Endodermal cell (in vitro differentiated cells): ENCODE data around the gene PSMG3. TPM values are rescaled to one million over a fixed set of nuclear protein-coding genes. Genes with fewer than 3 reads are reported as not detected.
A peak's percentile ranks its signal among the peaks of the same experiment; 100 is the strongest.

ENCODE experiments used
- DNase-seq: peaks from one replicate; pipeline ENCODE4 v3.0.0-alpha.2; 2017
- H3K27ac ChIP-seq: 2 replicates; pipeline ENCODE4 v1.5.1; 2013; ENCODE audit warnings: mild to moderate bottlenecking, low read depth, low read length, moderate library complexity
- H3K27me3 ChIP-seq: 2 replicates; pipeline ENCODE4 v1.6.1; 2013; ENCODE audit warnings: mild to moderate bottlenecking, low read length, moderate library complexity; ENCODE audit not compliant: insufficient read depth, control insufficient read depth, poor library complexity, severe bottlenecking
- H3K36me3 ChIP-seq: 2 replicates; pipeline ENCODE4 v1.7.0; 2013; ENCODE audit warnings: mild to moderate bottlenecking, low read length, moderate library complexity; ENCODE audit not compliant: control insufficient read depth, insufficient read depth
- H3K4me1 ChIP-seq: one replicate; pipeline ENCODE4 v1.7.0; 2013; ENCODE audit warnings: low read length; ENCODE audit not compliant: control insufficient read depth, insufficient read depth
- H3K4me3 ChIP-seq: 2 replicates; pipeline ENCODE4 v1.5.1; 2013; ENCODE audit warnings: mild to moderate bottlenecking, low read length, moderate library complexity
- H3K9ac ChIP-seq: 2 replicates; pipeline ENCODE4 v1.6.1; 2013; ENCODE audit warnings: mild to moderate bottlenecking, low read length, moderate library complexity; ENCODE audit not compliant: poor library complexity, severe bottlenecking; ENCODE audit errors: extremely low read depth
- H3K9me3 ChIP-seq: 2 replicates; pipeline ENCODE4 v1.6.1; 2013; ENCODE audit warnings: mild to moderate bottlenecking, low read length, moderate library complexity; ENCODE audit not compliant: control insufficient read depth
- H3K27ac Mint-ChIP-seq: 2 replicates; pipeline ENCODE4 v1.8.0; 2020; ENCODE audit warnings: mixed read lengths
- H3K27me3 Mint-ChIP-seq: 2 replicates; pipeline ENCODE4 v1.8.0; 2021; ENCODE audit warnings: mild to moderate bottlenecking, mixed read lengths; ENCODE audit not compliant: insufficient read depth
- H3K36me3 Mint-ChIP-seq: 2 replicates; pipeline ENCODE4 v1.8.0; 2020; ENCODE audit warnings: low read depth, mixed read lengths
- H3K4me1 Mint-ChIP-seq: 2 replicates; pipeline ENCODE4 v1.8.0; 2020; ENCODE audit warnings: mixed read lengths
- H3K4me3 Mint-ChIP-seq: 2 replicates; pipeline ENCODE4 v1.8.0; 2020; ENCODE audit warnings: mild to moderate bottlenecking, moderate library complexity, mixed read lengths
- H3K9me3 Mint-ChIP-seq: 2 replicates; pipeline ENCODE4 v1.8.0; 2020; ENCODE audit warnings: mild to moderate bottlenecking, mixed read lengths
- CTCF ChIP-seq: fragments of 200-600 bp; sonication (generic); conservative IDR thresholded peaks from 2 replicates; pipeline ENCODE4 v1.5.0; 2021; ENCODE audit warnings: antibody characterized with exemption, mild to moderate bottlenecking
- WGBS, 2 experiments: methylation state at CpG; one replicate each; pipeline versions ENCODE4 v1.1.5 to v1.1.7; 2013; ENCODE audit warnings: missing lambda C conversion rate in 2 of 2, mixed read lengths in 1 of 2; ENCODE audit not compliant: insufficient coverage in 1 of 2, insufficient read length in 1 of 2; 5-methylcytosine and 5-hydroxymethylcytosine counted together
- total RNA-seq, 2 donors: library from RNA; stranded (reverse); fragmentation: NEBNext Ultra II Directional in 1 of 2; extraction: Animal tissue kit (Norgen Biotek cat#: 25700) in 1 of 2; gene quantifications; 2 replicates in 1 of 2; 3 replicates in 1 of 2; pipeline ENCODE4 v1.2.1, GENCODE V29; 2021

The PSMG3 gene
- total RNA-seq, 2 donors from 2014 or later = 30.1 to 44.3 TPM

GRCh38 chr7:1599640-1600395, 30.0 kb upstream of the PSMG3 start:
- no peak for TF ChIP-seq CTCF
- no peaks in the 10 kb centered on the region for H3K36me3 Mint-ChIP-seq
- no peak overlapping the region for H3K4me3 Mint-ChIP-seq

GRCh38 chr7:1598961-1599639, 29.3 kb upstream of the PSMG3 start:
- Mint-ChIP-seq H3K27ac (no peak overlapping the region), H3K4me1 (no peaks in the 10 kb centered on the region), H3K36me3 (no peaks in the 10 kb centered on the region), H3K27me3 (peaks cover 2% of the 10 kb centered on the region), H3K4me3 (no peak overlapping the region), H3K9me3 (peaks cover 4% of the 10 kb centered on the region)
- no peak overlapping the region for H3K27ac ChIP-seq
- H3K9ac ChIP-seq = no peak overlapping the region
- H3K4me3 ChIP-seq = no peak overlapping the region
- no peak for DNase-seq
- H3K27me3 ChIP-seq = no peaks in the 10 kb centered on the region
- H3K9me3 ChIP-seq = no peaks in the 10 kb centered on the region
- WGBS, 2 experiments = 88 to 95% methylated on average over 8 to 12 of the region's 12 CpGs
- H3K4me1 ChIP-seq = no peaks in the 10 kb centered on the region
- TF ChIP-seq CTCF = no peak
- no peaks in the 10 kb centered on the region for H3K36me3 ChIP-seq

More at GRCh38 chr7:1599640-1600395, 30.0 kb upstream of the PSMG3 start:
- Mint-ChIP-seq H3K9me3 (peaks cover 4% of the 10 kb centered on the region), H3K27me3 (peaks cover 2% of the 10 kb centered on the region), H3K4me1 (no peaks in the 10 kb centered on the region), H3K27ac (no peak overlapping the region)
- no peak overlapping the region for H3K9ac ChIP-seq
- no peaks in the 10 kb centered on the region for H3K4me1 ChIP-seq
- no peak overlapping the region for H3K4me3 ChIP-seq
- H3K9me3 ChIP-seq = no peaks in the 10 kb centered on the region
- DNase-seq = no peak
- H3K36me3 ChIP-seq = no peaks in the 10 kb centered on the region
- no peak overlapping the region for H3K27ac ChIP-seq
- H3K27me3 ChIP-seq = no peaks in the 10 kb centered on the region
- WGBS, 2 experiments = 91 to 94% methylated on average over 28 to 29 of the region's 29 CpGs

- H3K4me3 ChIP-seq = no peak overlapping the region
- Mint-ChIP-seq H3K4me3 (no peak overlapping the region), H3K27me3 (peaks cover 2% of the 10 kb centered on the region), H3K9me3 (peaks cover 4% of the 10 kb centered on the region), H3K36me3 (no peaks in the 10 kb centered on the region), H3K4me1 (no peaks in the 10 kb centered on the region), H3K27ac (no peak overlapping the region)
- no peak for TF ChIP-seq CTCF
- H3K27ac ChIP-seq = no peak overlapping the region
- DNase-seq = peak; percentile 38
- no peaks in the 10 kb centered on the region for H3K36me3 ChIP-seq
- H3K9me3 ChIP-seq = no peaks in the 10 kb centered on the region
- H3K27me3 ChIP-seq = no peaks in the 10 kb centered on the region
- H3K4me1 ChIP-seq = no peaks in the 10 kb centered on the region
- WGBS, 2 experiments = 91 to 92% methylated on average over 7 of the region's 7 CpGs
- no peak overlapping the region for H3K9ac ChIP-seq
Observed at GRCh38 chr7:1598286-1598685, 28.5 kb upstream of the PSMG3 start.
